ENCODE results near the gene S100A16.
A peak's percentile ranks its signal among the peaks of the same experiment; 100 is the strongest.
"Not testable (repeated sequence)": the region's sequence is repeated elsewhere in the genome, so short reads cannot be mapped to it uniquely, and the experiment has no call there.

The S100A16 gene

DNA sequence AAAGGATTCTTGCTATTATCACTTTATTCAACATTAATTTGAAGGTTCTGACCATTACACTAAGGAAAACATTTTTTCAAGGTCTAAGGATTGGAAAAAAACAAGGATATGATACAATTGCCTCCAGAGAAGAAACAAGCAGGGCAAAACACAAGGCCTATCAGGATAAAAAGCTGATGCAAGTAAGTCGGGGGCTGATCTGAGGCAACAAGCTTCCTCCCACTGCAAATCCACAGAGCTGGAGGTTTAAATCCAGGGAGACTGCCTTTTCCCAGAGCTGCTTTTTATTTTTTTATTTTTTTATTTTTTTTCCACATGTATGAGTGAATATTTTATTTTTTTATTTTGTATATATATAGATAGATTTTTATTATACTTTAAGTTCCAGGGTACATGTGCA, 27.9 kb downstream of the S100A16 start:
- no peak for DNase-seq (ENCODE audit: low spot score)

DNA sequence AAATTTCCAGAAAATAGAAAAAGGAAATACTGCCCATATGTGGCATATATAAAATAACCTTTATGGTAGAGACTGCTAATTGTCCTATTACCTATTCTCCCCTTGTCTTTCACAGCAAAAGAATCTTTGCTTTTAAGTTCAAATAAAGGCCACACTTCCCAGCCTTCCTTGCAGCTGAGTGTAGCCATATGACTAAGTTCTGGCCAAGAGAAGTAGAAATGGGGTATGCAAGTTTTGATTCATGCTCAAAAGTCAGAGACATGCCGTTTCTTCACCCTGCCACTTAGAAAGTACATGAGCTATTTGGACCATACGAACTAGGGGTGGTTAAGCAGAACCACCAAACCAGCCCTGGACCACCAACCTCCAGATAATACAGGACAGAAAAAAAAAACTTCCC, 29.0 kb downstream of the S100A16 start:
- DNase-seq (ENCODE audit: low spot score), result no peak

DNA sequence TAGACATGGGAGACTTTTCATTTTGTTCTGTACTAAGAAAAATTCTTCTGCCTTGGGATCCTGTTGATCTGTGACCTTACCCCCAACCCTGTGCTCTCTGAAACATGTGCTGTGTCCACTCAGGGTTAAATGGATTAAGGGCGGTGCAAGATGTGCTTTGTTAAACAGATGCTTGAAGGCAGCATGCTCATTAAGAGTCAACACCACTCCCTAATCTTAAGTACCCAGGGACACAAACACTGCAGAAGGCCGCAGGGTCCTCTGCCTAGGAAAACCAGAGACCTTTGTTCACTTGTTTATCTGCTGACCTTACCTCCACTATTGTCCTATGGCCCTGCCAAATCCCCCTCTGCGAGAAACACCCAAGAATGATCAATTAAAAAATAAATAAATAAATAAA, 29.4 kb downstream of the S100A16 start:
- DNase-seq (ENCODE audit: low spot score), result not testable (repeated sequence)

DNA sequence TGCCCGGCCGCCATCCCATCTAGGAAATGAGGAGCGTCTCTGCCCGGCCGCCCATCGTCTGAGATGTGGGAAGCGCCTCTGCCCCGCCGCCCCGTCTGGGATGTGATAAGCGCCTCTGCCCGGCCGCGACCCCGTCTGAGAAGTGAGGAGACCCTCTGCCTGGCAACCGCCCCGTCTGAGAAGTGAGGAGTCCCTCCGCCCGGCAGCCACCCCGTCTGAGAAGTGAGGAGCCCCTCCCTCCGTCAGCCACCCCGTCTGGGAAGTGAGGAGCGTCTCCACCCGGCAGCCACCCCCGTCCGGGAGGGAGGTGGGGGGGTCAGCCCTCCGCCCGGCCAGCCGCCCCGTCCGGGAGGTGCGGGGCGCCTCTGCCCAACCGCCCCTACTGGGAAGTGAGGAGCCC, 30.1 kb downstream of the S100A16 start:
- DNase-seq (ENCODE audit: low spot score), result not testable (repeated sequence)

DNA sequence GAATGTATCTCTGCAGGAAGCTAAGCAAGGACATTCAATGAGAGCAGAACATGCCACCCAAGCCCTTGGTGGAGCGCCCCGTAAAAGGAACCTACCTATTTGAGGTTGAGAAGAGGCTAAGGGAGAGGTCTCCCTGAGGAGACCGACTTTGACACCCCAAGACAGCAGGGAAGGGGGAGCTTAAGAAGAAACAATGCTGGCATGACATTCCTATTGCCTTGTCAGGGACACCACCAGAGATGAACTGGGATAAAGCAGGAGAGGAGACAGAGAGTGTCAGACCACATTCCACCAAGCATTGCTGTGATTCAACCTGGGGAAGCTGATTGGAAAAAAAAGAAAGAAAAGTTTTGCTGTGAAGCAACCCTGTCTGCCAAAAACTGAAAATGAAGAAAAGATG, 34.0 kb downstream of the S100A16 start:
- no peak for DNase-seq (ENCODE audit: low spot score)

DNA sequence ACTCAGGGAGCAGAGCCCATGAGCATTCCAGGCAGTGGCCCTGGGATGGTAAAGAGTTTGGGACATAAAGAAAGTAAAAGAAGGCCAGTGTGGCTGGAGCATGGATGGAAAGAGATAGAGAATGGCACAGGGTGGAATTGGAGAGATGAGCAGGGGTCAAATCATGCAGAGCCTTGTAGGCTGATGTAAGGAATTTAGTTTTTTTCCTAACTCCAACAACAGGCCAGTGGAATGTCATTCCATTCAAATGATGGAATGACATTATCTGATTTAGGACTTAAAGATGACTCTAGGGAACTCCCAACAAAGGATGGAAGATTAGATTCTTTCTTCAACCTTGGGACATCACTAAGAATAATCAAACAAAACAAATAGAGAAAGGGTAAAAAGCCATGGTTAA, 34.4 kb downstream of the S100A16 start:
- DNase-seq (ENCODE audit: low spot score), result peak; percentile 49

DNA sequence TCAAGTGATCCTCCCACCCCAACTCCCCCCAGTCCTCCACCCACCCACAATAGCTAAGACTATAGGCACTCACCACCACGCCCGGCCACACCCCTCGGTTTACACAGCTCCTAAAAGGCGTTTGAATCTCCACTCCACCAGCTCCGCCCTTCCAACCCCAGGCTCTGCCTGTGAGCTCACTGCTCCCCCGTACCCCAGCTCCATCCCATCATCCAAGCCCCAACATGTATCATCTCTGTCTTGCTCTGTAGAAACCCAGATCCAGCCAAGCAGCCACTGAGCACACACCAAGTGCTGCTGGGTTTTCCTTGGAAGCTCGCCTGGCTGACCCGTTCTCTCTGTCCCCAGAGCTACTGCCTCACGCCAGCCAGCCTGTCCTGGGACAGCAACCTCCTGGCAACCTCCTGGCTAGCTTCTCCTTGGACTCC, 35.3 kb downstream of the S100A16 start:
- no peak for DNase-seq (ENCODE audit: low spot score)

DNA sequence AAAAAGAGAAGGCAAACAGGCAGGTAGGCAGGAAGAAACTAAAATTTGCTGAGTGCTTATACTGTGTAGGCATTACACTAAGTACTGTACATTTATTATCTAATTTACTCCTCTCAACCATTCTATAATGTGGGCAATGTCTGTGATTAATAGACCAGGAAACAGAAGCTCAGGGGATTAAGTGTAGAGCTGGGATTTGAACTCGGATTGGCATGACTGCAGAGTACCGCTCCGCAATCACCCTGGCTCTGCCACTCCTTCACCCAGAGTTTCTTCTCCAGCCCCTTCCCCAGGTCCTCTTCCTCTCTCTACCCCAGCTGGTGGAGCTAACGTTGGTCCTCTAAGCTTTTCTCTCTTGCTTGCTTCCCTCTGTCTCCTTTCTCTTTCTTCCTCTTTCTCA, 35.8 kb downstream of the S100A16 start:
- DNase-seq (ENCODE audit: low spot score), result no peak

DNA sequence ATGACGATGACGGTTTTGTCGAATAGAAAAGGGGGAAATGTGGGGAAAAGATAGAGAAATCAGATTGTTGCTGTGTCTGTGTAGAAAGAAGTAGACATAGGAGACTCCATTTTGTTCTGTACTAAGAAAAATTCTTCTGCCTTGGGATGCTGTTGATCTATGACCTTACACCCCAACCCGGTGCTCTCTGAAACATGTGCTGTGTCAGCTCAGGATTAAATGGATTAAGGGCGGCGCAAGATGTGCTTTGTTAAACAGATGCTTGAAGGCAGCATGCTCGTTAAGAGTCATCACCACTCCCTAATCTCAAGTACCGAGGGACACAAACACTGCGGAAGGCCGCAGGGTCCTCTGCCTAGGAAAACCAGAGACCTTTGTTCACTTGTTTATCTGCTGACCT, 37.4 kb downstream of the S100A16 start:
- not testable (repeated sequence) for DNase-seq (ENCODE audit: low spot score)

DNA sequence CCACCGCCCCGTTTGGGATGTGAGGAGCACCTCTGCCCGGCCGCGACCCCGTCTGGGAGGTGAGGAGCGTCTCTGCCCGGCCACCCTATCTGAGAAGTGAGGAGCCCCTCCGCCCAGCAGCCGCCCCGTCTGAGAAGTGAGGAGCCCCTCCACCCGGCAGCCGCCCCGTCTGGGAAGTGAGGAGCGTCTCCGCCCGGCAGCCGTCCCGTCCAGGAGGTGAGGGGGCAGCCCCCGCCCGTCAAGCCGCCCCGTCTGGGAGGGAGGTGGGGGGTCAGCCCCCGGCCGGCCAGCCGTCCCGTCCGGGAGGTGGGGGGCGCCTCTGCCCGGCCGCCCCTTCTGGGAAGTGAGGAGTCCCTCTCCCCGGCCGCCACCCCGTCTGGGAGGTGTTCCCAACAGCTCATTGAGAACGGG, 37.9 kb downstream of the S100A16 start:
- DNase-seq (ENCODE audit: low spot score), result not testable (repeated sequence)

DNA sequence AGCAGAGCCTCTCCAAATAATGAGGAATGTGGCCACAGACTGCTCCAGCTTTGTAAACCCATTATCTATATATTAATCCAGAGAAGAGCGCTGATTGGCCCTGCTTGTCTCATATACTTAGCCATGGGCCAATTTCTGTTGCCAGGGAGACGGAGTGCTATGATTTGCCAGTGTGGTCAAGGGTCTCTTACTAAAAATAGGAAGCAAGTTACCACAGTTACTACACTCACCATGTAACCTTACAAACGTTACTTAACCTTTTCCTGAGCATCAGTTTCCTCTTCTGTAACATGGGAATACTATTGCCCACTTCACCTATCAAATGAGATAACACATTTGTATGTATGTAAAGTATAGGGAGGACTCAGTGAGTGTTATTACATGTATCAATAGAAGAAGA, 39.6 kb downstream of the S100A16 start:
- no peak for DNase-seq (ENCODE audit: low spot score)

DNA sequence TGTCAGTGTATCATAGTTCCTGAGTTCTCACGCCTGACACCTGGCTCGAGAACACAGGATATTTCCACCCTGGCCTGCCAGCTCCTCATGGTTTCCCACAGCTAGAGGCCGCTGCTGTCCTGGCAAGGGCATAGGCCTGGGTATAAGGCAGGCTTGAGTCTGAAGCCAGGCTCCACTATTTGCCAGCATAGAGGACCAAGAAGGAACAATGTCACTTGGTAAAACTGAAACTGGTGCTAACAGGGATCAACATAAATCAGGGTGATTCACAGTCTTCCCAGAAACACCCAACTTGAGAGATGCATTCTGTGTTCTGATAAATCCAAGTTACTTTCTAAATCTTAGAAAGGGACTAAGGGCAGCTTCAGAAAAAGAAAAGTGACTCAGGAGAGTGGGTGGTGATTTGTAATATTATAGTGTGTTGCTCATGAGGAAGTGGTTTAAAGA, 40.3 kb downstream of the S100A16 start:
- DNase-seq (ENCODE audit: low spot score), result peak; percentile 82

DNA sequence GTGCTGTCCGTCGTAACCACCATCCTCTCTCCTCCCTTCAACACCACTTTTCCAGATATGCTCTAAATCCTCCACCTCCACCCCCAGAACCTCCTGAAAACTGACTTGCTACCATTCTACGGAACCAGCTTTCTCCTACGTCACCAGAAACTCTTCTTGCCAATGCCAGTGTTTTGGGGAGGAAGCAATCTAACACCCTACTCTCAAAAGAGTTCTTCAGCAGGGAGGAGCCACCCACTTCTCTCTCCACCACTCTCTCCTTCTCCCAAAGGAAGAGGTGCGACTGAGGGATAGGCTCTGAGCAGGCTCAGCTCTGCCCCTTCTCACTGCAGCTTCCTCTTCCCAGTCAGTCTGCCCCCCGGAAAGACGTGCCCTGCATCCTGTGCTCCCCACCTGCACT, 41.2 kb downstream of the S100A16 start:
- no peak for DNase-seq (ENCODE audit: low spot score)

DNA sequence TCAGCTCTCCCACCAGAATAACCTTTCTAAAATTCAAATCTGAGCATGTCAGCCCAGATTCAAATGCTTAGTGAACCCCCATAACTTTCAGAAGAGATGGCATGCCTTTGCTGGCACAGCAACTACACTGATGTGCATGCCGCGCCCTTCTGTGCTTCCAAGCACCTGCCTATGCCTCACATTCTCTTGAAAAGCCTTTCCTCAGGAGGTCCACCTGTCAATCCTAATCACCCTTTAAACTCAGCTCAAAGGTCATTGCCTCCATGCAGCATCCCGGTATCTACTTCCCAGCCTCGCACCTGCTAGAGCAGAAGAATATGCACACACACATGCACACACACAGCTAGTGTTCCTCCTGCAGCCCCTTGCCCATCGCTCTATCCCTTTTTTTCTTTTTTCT, 42.1 kb downstream of the S100A16 start:
- DNase-seq (ENCODE audit: low spot score), result no peak

DNA sequence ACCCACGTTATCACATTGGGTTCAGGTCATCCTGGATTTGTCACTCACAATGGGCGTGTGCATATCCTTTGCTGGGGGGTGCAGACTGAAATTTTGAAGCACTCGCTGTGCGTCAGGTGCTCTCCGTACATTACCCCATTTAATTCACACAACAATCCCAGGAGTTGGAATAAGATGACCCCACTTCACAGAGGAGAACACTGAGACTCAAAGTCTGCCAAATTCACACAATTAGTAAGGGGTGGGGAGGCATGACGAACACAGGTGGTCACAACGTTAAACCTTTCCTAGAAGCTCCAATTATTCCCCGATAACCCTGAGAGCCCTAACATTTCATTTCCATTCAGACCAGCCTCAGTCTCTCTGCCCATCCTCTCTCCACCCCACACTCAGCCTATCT, 43.5 kb downstream of the S100A16 start:
- no peak for DNase-seq (ENCODE audit: low spot score)

DNA sequence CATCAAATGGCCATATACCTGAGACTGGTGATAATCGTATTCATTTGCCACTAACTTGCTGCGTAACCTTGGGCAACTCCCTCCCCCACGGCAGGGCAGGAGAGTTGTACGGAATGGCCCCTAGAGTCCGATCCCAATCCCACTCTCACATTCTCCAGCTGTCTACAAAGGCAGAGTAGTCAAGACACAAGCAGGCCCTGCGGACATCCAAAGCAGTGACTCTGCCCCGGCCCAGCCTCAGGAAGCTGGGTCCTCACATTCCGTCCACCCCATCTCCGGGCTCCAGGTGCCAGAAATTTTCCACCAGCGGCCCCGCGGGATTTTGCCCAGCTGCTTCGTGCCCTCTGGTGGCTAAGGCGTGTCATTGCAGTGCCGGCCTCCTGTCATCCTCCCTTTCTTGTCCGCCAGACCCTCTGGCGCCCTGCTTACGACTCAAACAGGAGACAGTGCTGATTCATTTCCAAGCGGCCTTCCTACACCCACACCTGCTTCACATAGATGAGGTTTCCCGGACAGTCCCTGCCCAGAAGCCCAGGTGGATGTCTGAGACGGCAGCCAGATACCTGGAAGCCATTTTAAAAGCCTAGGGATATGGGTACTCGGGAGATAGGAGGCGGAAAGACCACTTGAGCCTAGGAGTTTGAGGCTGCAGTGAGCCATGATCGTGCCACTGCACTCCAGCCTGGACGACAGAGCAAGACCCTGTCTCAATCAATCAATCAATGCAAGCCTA, 44.4 kb downstream of the S100A16 start:
- peak; percentile 91 for DNase-seq (ENCODE audit: low spot score)

DNA sequence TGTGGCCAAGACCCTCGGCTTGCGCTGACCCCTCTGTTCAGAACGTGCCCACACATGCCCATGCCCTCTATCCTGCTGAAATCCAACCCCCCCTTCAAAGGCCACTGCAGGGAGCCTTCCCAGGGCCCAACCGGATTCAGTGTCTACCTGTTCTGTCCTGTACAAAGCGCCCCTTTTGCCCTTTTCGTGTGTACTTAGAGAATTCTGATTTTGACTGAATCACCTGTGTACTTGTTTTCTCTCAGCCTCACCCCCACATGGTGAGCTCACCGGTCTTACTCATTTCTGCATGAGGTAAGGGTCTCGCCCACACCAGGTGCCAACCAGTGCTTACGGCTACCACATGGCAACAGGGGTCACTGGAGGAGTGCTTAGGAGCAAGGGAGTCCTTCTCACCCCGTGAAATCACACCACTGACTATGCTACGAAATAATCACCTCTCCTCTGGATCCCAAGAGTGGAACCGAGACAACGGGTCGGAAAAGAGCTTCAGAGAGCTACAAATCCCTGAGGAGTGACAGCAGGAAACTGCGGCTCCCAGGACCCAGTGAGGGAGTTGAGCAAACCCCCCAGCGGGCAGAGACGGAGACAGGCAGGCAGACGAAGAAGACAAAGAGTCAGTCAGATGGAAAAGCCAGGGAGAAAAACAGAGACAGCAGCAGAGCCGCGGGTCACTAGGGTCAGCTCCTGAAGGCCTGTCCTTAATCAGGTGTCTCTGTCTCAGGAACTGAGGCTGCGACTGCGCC, 45.1 kb downstream of the S100A16 start:
- no peak for DNase-seq (ENCODE audit: low spot score)

DNA sequence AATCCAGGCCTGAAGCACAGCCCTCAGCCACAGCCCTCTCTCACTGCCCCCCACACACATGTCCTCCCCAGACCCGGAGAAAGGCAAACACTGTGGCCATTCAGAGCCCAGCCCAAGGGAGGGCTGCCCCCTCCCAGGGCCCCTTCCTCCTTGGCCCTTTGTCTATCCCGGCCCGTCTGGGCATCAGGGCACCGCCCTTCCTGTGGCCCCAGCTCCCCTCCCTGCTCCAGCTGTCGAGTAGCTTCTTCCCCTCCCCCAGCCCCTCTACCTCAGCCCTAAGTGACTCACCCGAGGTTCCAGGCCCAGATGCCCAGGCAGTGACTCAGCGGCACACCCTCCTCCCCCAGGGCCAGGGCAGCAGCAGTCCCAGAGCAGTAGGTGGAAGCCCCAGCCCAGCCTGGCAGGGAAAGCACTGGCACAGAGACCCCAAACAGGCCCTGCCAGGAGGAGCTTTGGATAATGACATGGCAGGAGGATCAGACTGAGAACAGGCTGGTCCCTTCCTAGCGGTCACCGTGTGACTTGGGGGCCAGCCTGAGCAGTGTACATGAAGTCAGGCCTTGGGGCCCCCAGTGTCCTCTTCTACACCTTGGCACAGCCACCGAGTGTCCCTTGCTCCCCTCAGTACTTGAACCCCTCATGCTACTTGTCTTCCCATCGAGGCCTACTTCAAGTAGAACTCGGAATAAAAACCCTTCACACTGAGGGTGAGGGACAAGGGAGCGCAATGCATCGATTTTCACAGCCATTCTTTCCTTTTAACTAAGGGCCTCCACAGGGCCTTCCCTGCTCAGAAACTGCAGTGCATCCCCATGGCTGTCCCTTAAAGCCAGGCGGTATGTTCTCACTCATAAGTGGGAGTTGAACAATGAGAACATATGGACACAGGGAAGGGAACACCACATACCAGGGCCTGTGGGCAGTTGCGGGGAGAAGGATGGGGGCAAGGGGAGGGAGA, 46.2 kb downstream of the S100A16 start:
- peak; percentile 100 for DNase-seq (ENCODE audit: low spot score)

DNA sequence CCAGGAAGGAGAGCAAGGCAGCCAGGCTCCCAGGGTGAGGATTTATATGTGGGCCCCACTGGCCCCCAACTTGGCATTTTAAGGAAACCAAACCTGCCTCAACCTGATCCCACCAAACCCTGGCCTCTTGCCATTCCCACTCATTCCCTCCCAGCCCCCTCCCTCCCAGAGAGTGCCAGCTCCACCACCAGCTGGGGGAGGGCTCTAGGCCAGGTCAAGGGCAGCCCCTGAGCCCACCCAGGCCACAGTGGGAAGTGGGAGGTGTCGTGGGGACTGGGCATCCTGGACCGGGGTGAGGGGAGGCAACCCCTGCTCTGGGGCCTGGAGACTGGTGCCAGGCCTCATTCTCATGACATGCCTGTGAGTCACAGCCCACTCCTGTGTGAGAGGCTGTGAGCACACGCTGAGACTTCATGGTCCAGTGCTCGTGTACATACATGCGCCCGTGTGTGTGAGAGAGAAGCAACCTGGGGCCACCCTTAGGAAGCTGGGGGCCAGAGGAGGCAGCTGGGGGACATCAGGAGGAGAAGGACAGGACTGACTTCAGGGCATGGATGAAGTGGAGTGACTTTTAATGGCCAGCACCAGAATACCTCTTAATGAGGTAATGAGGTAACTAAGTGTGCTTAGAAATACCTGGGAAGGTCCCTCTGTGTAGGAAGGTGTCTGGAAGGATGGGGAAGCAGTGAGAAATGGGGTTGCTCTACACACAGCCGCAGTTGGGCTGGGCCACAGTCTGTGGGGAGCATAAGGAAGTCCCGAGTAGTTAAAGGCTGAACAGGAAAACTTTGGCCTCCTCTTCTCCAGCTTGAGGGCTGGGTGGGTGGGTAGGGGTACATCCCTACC, 47.2 kb downstream of the S100A16 start, which contains the start of gene S100A2:
S100A2 (minus strand) TSS at position 316 of the 846 bp plus-strand sequence. CDS start 1,967 bp downstream, outside the sequence.
- DNase-seq (ENCODE audit: low spot score), result peak; percentile 92

DNA sequence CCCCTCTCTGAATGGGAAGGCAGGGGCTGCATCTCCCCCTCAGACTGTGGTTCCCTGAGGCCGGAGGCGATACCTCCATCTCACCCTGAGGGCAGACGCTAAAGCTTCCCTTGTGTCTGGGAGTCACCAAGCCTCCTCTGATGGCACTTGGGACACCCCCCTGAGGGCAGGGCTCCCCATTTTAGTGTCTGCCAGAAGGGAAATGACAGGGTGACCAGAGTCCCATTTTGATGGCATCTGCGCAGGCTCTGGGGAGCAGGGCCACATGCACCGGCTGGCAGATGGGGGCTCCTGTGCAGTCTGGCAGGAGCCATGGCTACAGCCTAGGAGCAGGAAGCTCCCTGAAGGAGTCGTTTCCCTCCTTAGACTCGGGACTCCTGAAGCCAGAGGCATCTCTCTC, 48.9 kb downstream of the S100A16 start:
- no peak for DNase-seq (ENCODE audit: low spot score)

DNA sequence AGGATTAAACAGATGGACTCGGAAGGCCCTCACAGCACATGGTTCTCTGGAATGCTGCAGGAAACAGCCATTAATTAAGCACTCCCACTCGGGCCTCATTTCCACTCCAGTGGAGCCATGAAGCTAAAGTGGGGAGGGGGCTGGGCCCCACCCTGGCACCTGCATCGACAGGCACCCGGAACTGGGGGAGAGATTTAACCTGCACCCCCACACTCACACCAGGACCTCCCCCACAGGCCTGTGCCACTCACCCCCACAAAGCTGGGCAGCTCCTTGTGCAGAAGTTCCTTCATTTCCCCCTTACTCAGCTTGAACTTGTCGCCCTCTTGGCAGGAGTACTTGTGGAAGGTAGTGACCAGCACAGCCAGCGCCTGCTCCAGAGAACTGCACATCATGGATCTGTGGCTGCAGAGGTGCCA, 49.4 kb downstream of the S100A16 start:
- DNase-seq (ENCODE audit: low spot score), result no peak

Data from hepatic stellate cell (primary cell).